Measurements from ENCODE around the gene TSPAN8.

Gene TSPAN8

DNA sequence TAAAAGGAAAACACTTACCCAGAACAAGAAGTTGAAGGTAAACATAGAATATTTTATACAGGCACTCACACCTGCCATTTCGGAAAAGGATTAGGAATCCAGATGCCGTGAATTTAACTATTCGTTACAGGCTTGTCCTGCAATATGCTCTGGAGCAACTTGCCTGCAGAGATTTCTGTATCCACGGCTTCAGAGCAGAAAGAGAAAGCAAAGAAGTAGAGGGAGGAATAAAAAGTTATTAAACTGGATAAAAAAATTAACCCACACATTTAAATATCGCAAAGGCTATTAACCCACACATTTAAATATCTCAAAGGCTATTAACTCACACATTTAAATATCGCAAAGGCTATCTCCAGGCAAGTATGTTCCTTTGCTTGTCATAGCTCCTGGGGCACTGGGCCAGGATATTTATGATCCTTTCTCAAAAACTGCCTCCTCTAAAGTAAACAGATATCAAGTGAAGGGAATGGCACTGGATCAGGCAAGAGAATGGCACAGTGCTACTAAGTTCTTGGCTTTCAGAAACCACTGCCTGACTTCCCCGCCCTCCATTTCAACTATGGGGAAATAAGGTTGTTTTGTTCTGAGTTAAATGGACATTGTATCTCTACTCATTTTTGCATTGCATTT is at the start of gene TSPAN8:
TSS of gene TSPAN8 (minus strand) at position 399 of the 633 bp plus-strand sequence. CDS start at position 78, 321 bp downstream.
- DNase-seq (ENCODE audit: extremely low read depth, low read depth) = no peak
- TF ChIP-seq, protein P1, sequence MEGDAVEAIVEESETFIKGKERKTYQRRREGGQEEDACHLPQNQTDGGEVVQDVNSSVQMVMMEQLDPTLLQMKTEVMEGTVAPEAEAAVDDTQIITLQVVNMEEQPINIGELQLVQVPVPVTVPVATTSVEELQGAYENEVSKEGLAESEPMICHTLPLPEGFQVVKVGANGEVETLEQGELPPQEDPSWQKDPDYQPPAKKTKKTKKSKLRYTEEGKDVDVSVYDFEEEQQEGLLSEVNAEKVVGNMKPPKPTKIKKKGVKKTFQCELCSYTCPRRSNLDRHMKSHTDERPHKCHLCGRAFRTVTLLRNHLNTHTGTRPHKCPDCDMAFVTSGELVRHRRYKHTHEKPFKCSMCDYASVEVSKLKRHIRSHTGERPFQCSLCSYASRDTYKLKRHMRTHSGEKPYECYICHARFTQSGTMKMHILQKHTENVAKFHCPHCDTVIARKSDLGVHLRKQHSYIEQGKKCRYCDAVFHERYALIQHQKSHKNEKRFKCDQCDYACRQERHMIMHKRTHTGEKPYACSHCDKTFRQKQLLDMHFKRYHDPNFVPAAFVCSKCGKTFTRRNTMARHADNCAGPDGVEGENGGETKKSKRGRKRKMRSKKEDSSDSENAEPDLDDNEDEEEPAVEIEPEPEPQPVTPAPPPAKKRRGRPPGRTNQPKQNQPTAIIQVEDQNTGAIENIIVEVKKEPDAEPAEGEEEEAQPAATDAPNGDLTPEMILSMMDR (IDR thresholded peaks at IDR 0.05; ENCODE audit: low read depth, low read length, missing control alignments) = no peak
- no peak within 1 kb of the TSS for H3K4me3 ChIP-seq (replicated peaks; ENCODE audit: low read depth, low read length)

GRCh38 chr12:71201136-71201679 is 43.4 kb upstream of the TSPAN8 start:
- H3K4me3 ChIP-seq (replicated peaks; ENCODE audit: low read depth, low read length) = no peak overlapping the region
- TF ChIP-seq, protein P1 (IDR thresholded peaks at IDR 0.05; ENCODE audit: low read depth, low read length, missing control alignments) = no peak
- no peak for DNase-seq (ENCODE audit: extremely low read depth, low read depth)

DNA sequence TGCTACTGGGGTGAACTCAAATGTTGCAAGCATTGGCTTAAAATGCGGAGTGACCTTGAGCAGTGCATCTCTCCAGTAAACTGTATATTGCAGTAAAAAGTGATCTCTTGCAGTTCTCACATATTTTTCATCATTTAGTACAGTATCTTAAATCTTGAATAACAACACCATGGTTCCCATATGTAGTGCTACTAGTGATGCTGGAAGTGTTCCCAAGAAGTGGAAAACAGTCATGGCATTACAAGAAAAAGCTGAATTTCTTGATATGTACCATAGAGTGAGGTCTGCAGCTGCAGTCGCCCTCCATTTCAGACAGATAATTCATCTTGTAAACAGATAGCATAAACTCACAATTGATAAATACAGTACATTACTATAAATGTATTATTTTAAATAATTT is 42.9 kb upstream of the TSPAN8 start:
- no peak for DNase-seq (ENCODE audit: extremely low read depth, low read depth)
- TF ChIP-seq, protein P1 (IDR thresholded peaks at IDR 0.05; ENCODE audit: low read depth, low read length, missing control alignments) = no peak

GRCh38 chr12:71197460-71197859 is 39.7 kb upstream of the TSPAN8 start:
- TF ChIP-seq, protein P1 (IDR thresholded peaks at IDR 0.05; ENCODE audit: low read depth, low read length, missing control alignments) = no peak
- no peak for DNase-seq (ENCODE audit: extremely low read depth, low read depth)
- no peak overlapping the region for H3K4me3 ChIP-seq (replicated peaks; ENCODE audit: low read depth, low read length)

More for the DNA sequence above, 42.9 kb upstream of the TSPAN8 start:
- no peak overlapping the region for H3K4me3 ChIP-seq (replicated peaks; ENCODE audit: low read depth, low read length)

- H3K4me3 ChIP-seq (replicated peaks; ENCODE audit: low read depth, low read length) = no peak overlapping the region
- TF ChIP-seq, protein P1 (IDR thresholded peaks at IDR 0.05; ENCODE audit: low read depth, low read length, missing control alignments) = no peak
- DNase-seq (ENCODE audit: extremely low read depth, low read depth) = no peak
Observed at GRCh38 chr12:71195338-71195896, 37.6 kb upstream of the TSPAN8 start.

DNA sequence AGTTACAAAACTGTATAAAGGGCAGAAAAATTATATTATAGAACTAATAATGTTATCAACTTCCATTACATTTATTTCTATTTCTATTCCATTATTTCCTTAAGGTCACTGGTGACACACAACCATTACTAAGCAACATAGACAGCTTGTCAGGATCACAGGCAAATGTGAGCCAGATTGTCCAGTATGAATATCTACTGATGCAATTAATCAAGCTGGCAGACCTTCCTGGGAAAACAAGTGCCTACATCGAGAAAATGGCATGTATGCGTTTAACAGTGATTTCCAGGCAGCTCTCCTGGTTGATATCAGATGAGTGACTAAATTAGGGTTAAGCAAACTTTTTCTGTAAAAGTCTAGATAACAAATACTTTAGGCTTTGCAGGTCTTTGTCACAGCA is 36.9 kb upstream of the TSPAN8 start:
- no peak overlapping the region for H3K4me3 ChIP-seq (replicated peaks; ENCODE audit: low read depth, low read length)
- no peak for DNase-seq (ENCODE audit: extremely low read depth, low read depth)
- TF ChIP-seq, protein P1 (IDR thresholded peaks at IDR 0.05; ENCODE audit: low read depth, low read length, missing control alignments) = no peak

Data from HFF-Myc (cell line).